ENCODE data around the gene BCL11A.

The BCL11A gene

GRCh38 chr2:60598271-60598670, 44.8 kb upstream of the BCL11A start:
- no peak overlapping the region for H3K4me3 ChIP-seq (ENCODE audit: low read length)
- no peak overlapping the region for H3K27ac ChIP-seq (ENCODE audit: low read depth, low read length)
- H4K20me1 ChIP-seq (ENCODE audit: control insufficient read depth, insufficient read depth, low read depth, low read length), result no peaks in the 10 kb centered on the region
- no peaks in the 10 kb centered on the region for H3K36me3 ChIP-seq (ENCODE audit: control insufficient read depth, low read length)
- no peak overlapping the region for H3K4me2 ChIP-seq (ENCODE audit: low read length)
- H3K9me3 ChIP-seq (ENCODE audit: control insufficient read depth, insufficient read depth, low read length), result no peaks in the 10 kb centered on the region
- no peak for TF ChIP-seq EZH2phosphoT487 (IDR thresholded peaks at IDR 0.05; ENCODE audit: borderline replicate concordance, low read length)
- no peak for TF ChIP-seq CTCF (IDR thresholded peaks at IDR 0.05; ENCODE audit: low read depth, low read length, poor library complexity, severe bottlenecking)
- peaks cover 5% of the 10 kb centered on the region; the same call in 1 of the 2 replicates for H3F3A ChIP-seq (ENCODE audit: control insufficient read depth, insufficient read depth)
- H3K27me3 ChIP-seq (ENCODE audit: control insufficient read depth, low read length), result peaks cover 30% of the 10 kb centered on the region
- H3K4me1 ChIP-seq (ENCODE audit: control insufficient read depth, low read length), result peaks cover 20% of the 10 kb centered on the region
- no peaks in the 10 kb centered on the region for H3K9me2 ChIP-seq (replicated peaks; ENCODE audit: control insufficient read depth, low read length)
- no peaks in the 10 kb centered on the region for H3K79me2 ChIP-seq (ENCODE audit: control insufficient read depth, low read length)

DNA sequence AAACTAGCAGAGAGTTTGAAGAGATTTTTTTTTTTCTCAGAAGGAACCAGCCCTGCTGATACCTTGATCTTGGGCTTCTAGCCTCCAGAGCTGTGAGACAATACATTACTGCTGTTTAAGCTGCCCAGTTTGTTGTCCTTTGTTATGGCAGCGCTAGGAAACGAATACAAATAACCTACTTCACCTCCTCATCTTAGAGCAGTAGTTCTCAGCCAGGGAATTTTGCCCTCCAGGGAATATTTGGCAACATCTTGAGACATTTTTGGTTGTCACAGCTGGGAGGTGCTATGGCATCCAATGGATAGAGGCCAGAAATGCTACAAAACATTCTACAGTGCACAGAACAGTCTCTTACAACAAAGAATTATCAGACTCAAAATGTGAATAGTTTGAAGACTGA, 43.9 kb upstream of the BCL11A start:
- H3F3A ChIP-seq (ENCODE audit: control insufficient read depth, insufficient read depth), result no peaks in the 10 kb centered on the region
- H3K79me2 ChIP-seq (ENCODE audit: control insufficient read depth, low read length), result no peaks in the 10 kb centered on the region
- H3K27me3 ChIP-seq (ENCODE audit: control insufficient read depth, low read length), result peaks cover 25% of the 10 kb centered on the region
- peaks cover 5% of the 10 kb centered on the region for H3K9me3 ChIP-seq (ENCODE audit: control insufficient read depth, insufficient read depth, low read length)
- no peaks in the 10 kb centered on the region for H3K36me3 ChIP-seq (ENCODE audit: control insufficient read depth, low read length)
- no peak overlapping the region for H3K4me2 ChIP-seq (ENCODE audit: low read length)
- H3K27ac ChIP-seq (ENCODE audit: low read depth, low read length), result no peak overlapping the region
- no peaks in the 10 kb centered on the region for H4K20me1 ChIP-seq (ENCODE audit: control insufficient read depth, insufficient read depth, low read depth, low read length)
- TF ChIP-seq EZH2phosphoT487 (IDR thresholded peaks at IDR 0.05; ENCODE audit: borderline replicate concordance, low read length) (no peak), CTCF (IDR thresholded peaks at IDR 0.05; ENCODE audit: low read depth, low read length, poor library complexity, severe bottlenecking) (no peak)
- no peaks in the 10 kb centered on the region for H3K9me2 ChIP-seq (replicated peaks; ENCODE audit: control insufficient read depth, low read length)
- H3K4me1 ChIP-seq (ENCODE audit: control insufficient read depth, low read length), result peaks cover 11% of the 10 kb centered on the region
- no peak overlapping the region for H3K4me3 ChIP-seq (ENCODE audit: low read length)

- H3K27me3 ChIP-seq (ENCODE audit: control insufficient read depth, low read length), result peaks cover 26% of the 10 kb centered on the region
- H3K79me2 ChIP-seq (ENCODE audit: control insufficient read depth, low read length), result no peaks in the 10 kb centered on the region
- TF ChIP-seq EZH2phosphoT487 (IDR thresholded peaks at IDR 0.05; ENCODE audit: borderline replicate concordance, low read length) (no peak), CTCF (IDR thresholded peaks at IDR 0.05; ENCODE audit: low read depth, low read length, poor library complexity, severe bottlenecking) (no peak)
- H3K4me2 ChIP-seq (ENCODE audit: low read length), result no peak overlapping the region
- no peak overlapping the region for H3K27ac ChIP-seq (ENCODE audit: low read depth, low read length)
- no peaks in the 10 kb centered on the region for H3K9me2 ChIP-seq (replicated peaks; ENCODE audit: control insufficient read depth, low read length)
- H3K4me1 ChIP-seq (ENCODE audit: control insufficient read depth, low read length), result peaks cover 3% of the 10 kb centered on the region; the same call in 1 of the 2 replicates
- H3K4me3 ChIP-seq (ENCODE audit: low read length), result no peak overlapping the region
- no peaks in the 10 kb centered on the region for H3K36me3 ChIP-seq (ENCODE audit: control insufficient read depth, low read length)
- peaks cover 10% of the 10 kb centered on the region for H3K9me3 ChIP-seq (ENCODE audit: control insufficient read depth, insufficient read depth, low read length)
- no peaks in the 10 kb centered on the region for H3F3A ChIP-seq (ENCODE audit: control insufficient read depth, insufficient read depth)
- H4K20me1 ChIP-seq (ENCODE audit: control insufficient read depth, insufficient read depth, low read depth, low read length), result no peaks in the 10 kb centered on the region
Observed at GRCh38 chr2:60596411-60596810, 43.0 kb upstream of the BCL11A start.

Data from DOHH2 (cell line).